Measurements from ENCODE around the gene PKNOX2.

- TF ChIP-seq POLR2AphosphoS5 (IDR thresholded peaks at IDR 0.05; ENCODE audit: low read depth, low read length) (no peak), POLR2A (IDR thresholded peaks at IDR 0.05; ENCODE audit: control extremely low read depth in 1 of 2, low read depth in 2 of 2, low read length in 2 of 2) (no peak), EGR1 (IDR thresholded peaks at IDR 0.05; ENCODE audit: borderline replicate concordance, low read depth, low read length) (no peak), MAX (IDR thresholded peaks at IDR 0.05) (no peak), CTCF (IDR thresholded peaks at IDR 0.05; ENCODE audit: control extremely low read depth in 1 of 3, insufficient read depth in 1 of 3, low read depth in 1 of 3, low read length in 3 of 3) (no peak), EZH2 (IDR thresholded peaks at IDR 0.05; ENCODE audit: low read depth, low read length, severe bottlenecking) (peak; percentile 9), RFX5 (IDR thresholded peaks at IDR 0.05; ENCODE audit: borderline replicate concordance, low read depth, low read length) (no peak), SIX5 (IDR thresholded peaks at IDR 0.05; ENCODE audit: low read depth, low read length) (no peak), YY1 (IDR thresholded peaks at IDR 0.05; ENCODE audit: low read depth, low read length) (no peak)
Observed at GRCh38 chr11:125370561-125371389, 206.2 kb downstream of the PKNOX2 start.

All from H1 (cell line).